Measurements from ENCODE around the gene SRRT. TPM values are rescaled to one million over a fixed set of nuclear protein-coding genes. Genes with fewer than 3 reads are reported as not detected.

SRRT gene
- total and polyA plus RNA-seq, 2 donors (not counting 3 experiments of a cell fraction or from before 2014, with no cell fraction given) = 58.6 to 199 TPM

GRCh38 chr7:100855515-100855914 lies 19.4 kb upstream of the SRRT start:
- intact Hi-C loops (cut with micrococcal nuclease) = no loop called here

More at GRCh38 chr7:100855515-100855914, 19.4 kb upstream of the SRRT start:
- no peak overlapping the region for H2AFZ ChIP-seq (ENCODE audit: low read depth, low read length)
- no peak overlapping the region for H3K27ac ChIP-seq (ENCODE audit: insufficient read depth, low read depth, low read length)
- POLR2A ChIA-PET = no interaction called here
- no peak overlapping the region for H3K4me3 ChIP-seq (replicated peaks in 1 of 3; ENCODE audit: insufficient read depth in 1 of 3, low read depth in 1 of 3, low read length in 3 of 3)
- no peak overlapping the region for H3K4me2 ChIP-seq (ENCODE audit: insufficient read depth, low read length)
- no peaks in the 10 kb centered on the region for H3K9me3 ChIP-seq (replicated peaks; ENCODE audit: control insufficient read depth, insufficient read depth, low read length)
- TF ChIP-seq GATA2 (IDR thresholded peaks at IDR 0.05; ENCODE audit: insufficient read depth, insufficient read length, low read depth, low read length) (no peak), POLR2AphosphoS5 (IDR thresholded peaks at IDR 0.05; ENCODE audit: insufficient read depth, low read depth, low read length) (no peak), POLR2A (IDR thresholded peaks at IDR 0.05; ENCODE audit: low read depth, low read length) (no peak), FOS (IDR thresholded peaks at IDR 0.05; ENCODE audit: borderline replicate concordance, insufficient read depth, low read length) (no peak), EZH2 (IDR thresholded peaks at IDR 0.05; ENCODE audit: borderline replicate concordance, low read depth, low read length, severe bottlenecking) (no peak), MAX (IDR thresholded peaks at IDR 0.05; ENCODE audit: insufficient read depth, insufficient read length) (no peak), MYC (IDR thresholded peaks at IDR 0.05; ENCODE audit: low read depth, low read length) (no peak), JUN (IDR thresholded peaks at IDR 0.05; ENCODE audit: borderline replicate concordance, insufficient read depth, insufficient read length, low read depth) (no peak)
- TF ChIP-seq, protein P1, sequence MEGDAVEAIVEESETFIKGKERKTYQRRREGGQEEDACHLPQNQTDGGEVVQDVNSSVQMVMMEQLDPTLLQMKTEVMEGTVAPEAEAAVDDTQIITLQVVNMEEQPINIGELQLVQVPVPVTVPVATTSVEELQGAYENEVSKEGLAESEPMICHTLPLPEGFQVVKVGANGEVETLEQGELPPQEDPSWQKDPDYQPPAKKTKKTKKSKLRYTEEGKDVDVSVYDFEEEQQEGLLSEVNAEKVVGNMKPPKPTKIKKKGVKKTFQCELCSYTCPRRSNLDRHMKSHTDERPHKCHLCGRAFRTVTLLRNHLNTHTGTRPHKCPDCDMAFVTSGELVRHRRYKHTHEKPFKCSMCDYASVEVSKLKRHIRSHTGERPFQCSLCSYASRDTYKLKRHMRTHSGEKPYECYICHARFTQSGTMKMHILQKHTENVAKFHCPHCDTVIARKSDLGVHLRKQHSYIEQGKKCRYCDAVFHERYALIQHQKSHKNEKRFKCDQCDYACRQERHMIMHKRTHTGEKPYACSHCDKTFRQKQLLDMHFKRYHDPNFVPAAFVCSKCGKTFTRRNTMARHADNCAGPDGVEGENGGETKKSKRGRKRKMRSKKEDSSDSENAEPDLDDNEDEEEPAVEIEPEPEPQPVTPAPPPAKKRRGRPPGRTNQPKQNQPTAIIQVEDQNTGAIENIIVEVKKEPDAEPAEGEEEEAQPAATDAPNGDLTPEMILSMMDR (IDR thresholded peaks at IDR 0.05; ENCODE audit: extremely low read depth in 1 of 2, insufficient read depth in 1 of 2, low read depth in 1 of 2, low read length in 2 of 2) = no peak
- no peak for DNase-seq (ENCODE audit: low read depth, low spot score)
- peaks cover 6% of the 10 kb centered on the region for H3K79me2 ChIP-seq (ENCODE audit: control insufficient read depth, insufficient read depth, low read length)
- no peak for FAIRE-seq
- peaks cover 0 to 8% of the 10 kb centered on the region in 2 experiments for H3K36me3 ChIP-seq (ENCODE audit: control insufficient read depth in 2 of 2, extremely low read depth in 1 of 2, insufficient read depth in 2 of 2, low read length in 2 of 2)
- H3K27me3 ChIP-seq (ENCODE audit: control insufficient read depth in 2 of 2, insufficient read depth in 2 of 2, low read length in 2 of 2) = no peaks in the 10 kb centered on the region
- no peaks in the 10 kb centered on the region for H3K9me1 ChIP-seq (replicated peaks; ENCODE audit: control insufficient read depth, extremely low read depth, insufficient read depth, low read length)
- H4K20me1 ChIP-seq (replicated peaks; ENCODE audit: control insufficient read depth, extremely low read depth, insufficient read depth, low read length) = no peaks in the 10 kb centered on the region
- no peak overlapping the region for H3K9ac ChIP-seq (replicated peaks; ENCODE audit: extremely low read depth, insufficient read depth, low read length)
- BruUV-seq (replicated peaks) = no TSS peak
- dilution Hi-C loops (cut with MboI; ENCODE audit: extremely low pct_ligation_motif_present, low sequenced_read_pairs) = no loop called here
- peaks cover 14% of the 10 kb centered on the region for H3K4me1 ChIP-seq (ENCODE audit: control insufficient read depth, extremely low read depth, insufficient read depth, low read length)
- CTCF ChIA-PET = interaction anchor here (1.0 to 1.3 kb wide), 2 partner anchors 28 to 54 kb away, joined by 4 read pairs; partner anchors contain the start of gene EPHB4
